Left hindlimb (tissue), 1 donor: ENCODE data around the gene EGR4.

Source experiments
- DNase-seq: peaks from one replicate; pipeline ENCODE4 v3.0.0-alpha.2; 2018

Gene EGR4

GRCh38 chr2:73244580-73244979 lies 48.8 kb downstream of the EGR4 start:
- DNase-seq: no peak

GRCh38 chr2:73243884-73244570 lies 49.3 kb downstream of the EGR4 start:
- DNase-seq: no peak
